OCI-LY3 (cell line): Measurements from ENCODE around the gene CST7.

Experiments
- CTCF ChIP-seq: fragments of 200-600, 300-600 bp; sonication (generic); IDR thresholded peaks from 2 replicates; pipeline ENCODE4 v1.5.1; 2014; ENCODE audit warnings: antibody characterized with exemption, low read length, low read depth
- EZH2phosphoT487 ChIP-seq: fragments of 200-600 bp; shearing (Covaris generic); IDR thresholded peaks from 2 replicates; pipeline ENCODE4 v1.6.1; 2018; ENCODE audit warnings: antibody characterized with exemption, mixed run types, low read depth

- no peak for TF ChIP-seq CTCF
- no peak for TF ChIP-seq EZH2phosphoT487
Measured at GRCh38 chr20:24953621-24954133, 4.6 kb downstream of the CST7 start.
